ENCODE data around the gene CTU1.

Gene CTU1

DNA sequence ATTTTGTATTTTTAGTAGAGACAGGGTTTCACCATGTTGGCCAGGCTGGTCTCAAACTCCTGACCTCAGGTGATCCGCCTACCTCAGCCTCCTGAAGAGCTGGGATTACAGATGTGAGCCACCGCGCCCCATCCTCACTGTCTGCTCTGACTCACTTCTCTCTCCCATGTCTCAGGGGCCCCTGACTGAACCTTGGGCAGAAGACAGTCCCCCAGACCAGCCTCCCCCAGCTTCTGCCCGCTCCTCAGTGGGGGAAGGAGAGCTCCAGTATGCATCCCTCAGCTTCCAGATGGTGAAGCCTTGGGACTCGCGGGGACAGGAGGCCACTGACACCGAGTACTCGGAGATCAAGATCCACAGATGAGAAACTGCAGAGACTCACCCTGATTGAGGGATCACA, 21.5 kb upstream of the CTU1 start:
- no peak overlapping the region for H3K27ac ChIP-seq
- intact Hi-C loops (cut with DNase I; ENCODE audit: low total_unique reads), result no loop called here
- no peaks in the 10 kb centered on the region for H3K9me3 ChIP-seq
- peaks cover 0 to 22% of the 10 kb centered on the region in 2 donors for H3K27me3 ChIP-seq
- no peaks in the 10 kb centered on the region for H3K36me3 ChIP-seq
- TF ChIP-seq, protein P1, sequence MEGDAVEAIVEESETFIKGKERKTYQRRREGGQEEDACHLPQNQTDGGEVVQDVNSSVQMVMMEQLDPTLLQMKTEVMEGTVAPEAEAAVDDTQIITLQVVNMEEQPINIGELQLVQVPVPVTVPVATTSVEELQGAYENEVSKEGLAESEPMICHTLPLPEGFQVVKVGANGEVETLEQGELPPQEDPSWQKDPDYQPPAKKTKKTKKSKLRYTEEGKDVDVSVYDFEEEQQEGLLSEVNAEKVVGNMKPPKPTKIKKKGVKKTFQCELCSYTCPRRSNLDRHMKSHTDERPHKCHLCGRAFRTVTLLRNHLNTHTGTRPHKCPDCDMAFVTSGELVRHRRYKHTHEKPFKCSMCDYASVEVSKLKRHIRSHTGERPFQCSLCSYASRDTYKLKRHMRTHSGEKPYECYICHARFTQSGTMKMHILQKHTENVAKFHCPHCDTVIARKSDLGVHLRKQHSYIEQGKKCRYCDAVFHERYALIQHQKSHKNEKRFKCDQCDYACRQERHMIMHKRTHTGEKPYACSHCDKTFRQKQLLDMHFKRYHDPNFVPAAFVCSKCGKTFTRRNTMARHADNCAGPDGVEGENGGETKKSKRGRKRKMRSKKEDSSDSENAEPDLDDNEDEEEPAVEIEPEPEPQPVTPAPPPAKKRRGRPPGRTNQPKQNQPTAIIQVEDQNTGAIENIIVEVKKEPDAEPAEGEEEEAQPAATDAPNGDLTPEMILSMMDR (IDR thresholded peaks at IDR 0.05), result no peak
- no peak overlapping the region for H3K4me3 ChIP-seq
- DNase-seq, result peak in 1 of 2 donors; percentile 45
- peaks cover 0 to 3% (median 0%) of the 10 kb centered on the region in 4 donors for H3K4me1 ChIP-seq

DNA sequence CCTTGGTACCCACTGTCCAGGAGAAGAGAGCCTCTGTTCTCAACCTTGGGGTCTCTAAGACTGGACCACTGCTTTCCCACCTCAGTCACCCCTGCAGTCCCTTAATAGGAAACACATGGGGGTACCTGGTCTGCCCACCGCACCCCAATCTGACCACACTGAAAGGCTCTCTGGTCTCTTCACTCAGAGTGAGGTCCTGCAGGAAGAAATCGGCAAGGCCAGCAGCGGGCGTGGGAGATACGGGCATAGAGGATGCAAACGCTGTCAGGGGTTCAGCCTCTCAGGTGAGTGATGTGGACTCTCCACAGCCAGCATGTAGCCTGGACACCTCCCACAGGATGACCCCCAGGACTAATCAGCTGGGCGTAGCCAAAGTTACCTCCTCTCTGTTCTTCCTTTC, 20.0 kb upstream of the CTU1 start:
- peaks cover 0 to 3% (median 0%) of the 10 kb centered on the region in 4 donors for H3K4me1 ChIP-seq
- peak in 1 of 2 donors; percentile 60 for DNase-seq
- H3K36me3 ChIP-seq, result no peaks in the 10 kb centered on the region
- TF ChIP-seq, protein P1 (IDR thresholded peaks at IDR 0.05), result no peak
- intact Hi-C loops (cut with DNase I; ENCODE audit: low total_unique reads), result no loop called here
- no peak overlapping the region for H3K27ac ChIP-seq
- H3K27me3 ChIP-seq, result peaks cover 0 to 30% of the 10 kb centered on the region in 2 donors
- no peaks in the 10 kb centered on the region for H3K9me3 ChIP-seq
- no peak overlapping the region for H3K4me3 ChIP-seq

DNA sequence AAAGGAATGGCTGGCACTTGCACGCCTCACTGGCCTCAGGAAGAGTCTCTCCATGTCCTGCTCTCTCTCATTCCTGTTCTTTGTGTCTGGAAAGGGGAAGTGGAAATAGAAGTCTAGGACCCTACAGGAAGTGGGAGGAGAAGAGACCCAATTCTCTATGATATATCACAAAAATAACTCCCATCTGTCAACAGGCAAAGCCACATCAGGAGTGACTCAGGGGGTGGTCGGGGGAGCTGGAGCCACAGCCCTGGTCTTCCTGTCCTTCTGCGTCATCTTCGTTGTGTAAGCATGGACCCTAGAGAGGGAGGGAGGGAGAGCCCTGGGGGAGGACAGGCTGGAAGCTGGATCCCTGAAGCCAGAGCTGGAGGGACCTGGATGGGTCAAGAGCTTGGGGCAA, 19.5 kb upstream of the CTU1 start:
- H3K4me3 ChIP-seq, result no peak overlapping the region
- peaks cover 0 to 34% of the 10 kb centered on the region in 2 donors for H3K27me3 ChIP-seq
- TF ChIP-seq, protein P1 (IDR thresholded peaks at IDR 0.05), result no peak
- H3K9me3 ChIP-seq, result no peaks in the 10 kb centered on the region
- DNase-seq, result peak; percentile 49 to 68
- H3K27ac ChIP-seq, result no peak overlapping the region
- H3K36me3 ChIP-seq, result no peaks in the 10 kb centered on the region
- intact Hi-C loops (cut with DNase I; ENCODE audit: low total_unique reads), result no loop called here
- H3K4me1 ChIP-seq, result peaks cover 0 to 3% (median 0%) of the 10 kb centered on the region in 4 donors

DNA sequence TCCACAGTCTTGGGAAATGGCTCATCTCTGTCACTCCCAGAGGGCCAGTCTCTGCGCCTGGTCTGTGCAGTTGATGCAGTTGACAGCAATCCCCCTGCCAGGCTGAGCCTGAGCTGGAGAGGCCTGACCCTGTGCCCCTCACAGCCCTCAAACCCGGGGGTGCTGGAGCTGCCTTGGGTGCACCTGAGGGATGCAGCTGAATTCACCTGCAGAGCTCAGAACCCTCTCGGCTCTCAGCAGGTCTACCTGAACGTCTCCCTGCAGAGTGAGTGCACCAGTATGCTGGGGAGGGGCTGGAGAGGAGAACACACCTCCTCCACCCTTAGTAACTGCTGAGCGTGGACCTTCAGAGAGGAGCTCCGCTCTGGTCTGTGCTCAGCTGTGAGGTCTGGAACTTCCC, 18.8 kb upstream of the CTU1 start:
- H3K4me3 ChIP-seq, result no peak overlapping the region
- DNase-seq, result peak in 1 of 2 donors; percentile 46
- no peak overlapping the region for H3K27ac ChIP-seq
- peaks cover 0 to under 1% (median 0%) of the 10 kb centered on the region in 4 donors for H3K4me1 ChIP-seq
- intact Hi-C loops (cut with DNase I; ENCODE audit: low total_unique reads), result no loop called here
- TF ChIP-seq, protein P1 (IDR thresholded peaks at IDR 0.05), result no peak
- H3K27me3 ChIP-seq, result peaks cover 0 to 35% of the 10 kb centered on the region in 2 donors
- no peaks in the 10 kb centered on the region for H3K9me3 ChIP-seq
- no peaks in the 10 kb centered on the region for H3K36me3 ChIP-seq

DNA sequence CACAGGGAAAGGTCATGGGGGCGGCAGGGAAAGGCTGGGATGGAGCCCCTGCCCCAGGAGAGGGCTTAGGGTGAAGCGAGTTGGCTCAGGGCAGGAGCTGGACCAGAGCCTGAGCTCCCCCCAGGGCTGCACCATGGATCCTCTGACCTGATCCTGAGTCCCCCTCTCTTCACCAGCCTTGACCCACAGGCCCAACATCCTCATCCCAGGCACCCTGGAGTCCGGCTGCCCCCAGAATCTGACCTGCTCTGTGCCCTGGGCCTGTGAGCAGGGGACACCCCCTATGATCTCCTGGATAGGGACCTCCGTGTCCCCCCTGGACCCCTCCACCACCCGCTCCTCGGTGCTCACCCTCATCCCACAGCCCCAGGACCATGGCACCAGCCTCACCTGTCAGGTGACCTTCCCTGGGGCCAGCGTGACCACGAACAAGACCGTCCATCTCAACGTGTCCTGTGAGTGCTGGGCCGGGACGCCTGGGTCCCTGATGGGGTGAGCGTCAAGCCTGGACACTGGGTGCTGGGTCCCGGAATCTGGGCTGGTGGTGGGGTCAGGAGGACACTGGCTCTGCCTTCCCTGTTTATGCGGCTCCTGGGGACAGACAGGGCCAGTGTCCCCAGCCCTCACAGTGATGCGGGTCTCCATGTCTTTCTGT, 17.3 kb upstream of the CTU1 start:
- TF ChIP-seq, protein P1 (IDR thresholded peaks at IDR 0.05), result no peak
- H3K27ac ChIP-seq, result no peak overlapping the region
- H3K4me1 ChIP-seq, result no peaks in the 10 kb centered on the region
- peak in 1 of 2 donors; percentile 62 for DNase-seq
- peak overlapping the region; percentile 8 to 27 for H3K4me3 ChIP-seq
- no peaks in the 10 kb centered on the region for H3K36me3 ChIP-seq
- intact Hi-C loops (cut with DNase I; ENCODE audit: low total_unique reads), result no loop called here
- H3K9me3 ChIP-seq, result no peaks in the 10 kb centered on the region
- H3K27me3 ChIP-seq, result peaks cover 0 to 32% of the 10 kb centered on the region in 2 donors

Measured in tibial artery (tissue), 4 donors.